ENCODE data around the gene CSMD2.

CSMD2 gene

GRCh38 chr1:33721301-33721815, 443.7 kb downstream of the CSMD2 start:
- H3K9ac ChIP-seq (ENCODE audit: low read length), result no peak overlapping the region
- no peaks in the 10 kb centered on the region for H3K36me3 ChIP-seq (ENCODE audit: control insufficient read depth, insufficient read depth, low read length)
- H3K27me3 ChIP-seq (ENCODE audit: control insufficient read depth, insufficient read depth, low read length), result no peaks in the 10 kb centered on the region
- no peaks in the 10 kb centered on the region for H3K4me1 ChIP-seq (ENCODE audit: control insufficient read depth, insufficient read depth, low read length)
- H3K4me3 ChIP-seq (ENCODE audit: low read length), result no peak overlapping the region
- no peak overlapping the region for H3K27ac ChIP-seq (ENCODE audit: low read depth, low read length)

GRCh38 chr1:33719771-33720670, 445.0 kb downstream of the CSMD2 start:
- Histone ChIP-seq H3K36me3 (ENCODE audit: control insufficient read depth, insufficient read depth, low read length) (no peaks in the 10 kb centered on the region), H3K27ac (ENCODE audit: low read depth, low read length) (no peak overlapping the region), H3K4me3 (ENCODE audit: low read length) (no peak overlapping the region), H3K9ac (ENCODE audit: low read length) (no peak overlapping the region), H3K27me3 (ENCODE audit: control insufficient read depth, insufficient read depth, low read length) (no peaks in the 10 kb centered on the region), H3K4me1 (ENCODE audit: control insufficient read depth, insufficient read depth, low read length) (no peaks in the 10 kb centered on the region)

GRCh38 chr1:33719326-33719725, 445.7 kb downstream of the CSMD2 start:
- Histone ChIP-seq H3K4me3 (ENCODE audit: low read length) (no peak overlapping the region), H3K4me1 (ENCODE audit: control insufficient read depth, insufficient read depth, low read length) (no peaks in the 10 kb centered on the region), H3K9ac (ENCODE audit: low read length) (no peak overlapping the region), H3K27ac (ENCODE audit: low read depth, low read length) (no peak overlapping the region), H3K36me3 (ENCODE audit: control insufficient read depth, insufficient read depth, low read length) (no peaks in the 10 kb centered on the region), H3K27me3 (ENCODE audit: control insufficient read depth, insufficient read depth, low read length) (no peaks in the 10 kb centered on the region)

- Histone ChIP-seq H3K9ac (ENCODE audit: low read length) (no peak overlapping the region), H3K27me3 (ENCODE audit: control insufficient read depth, insufficient read depth, low read length) (no peaks in the 10 kb centered on the region), H3K27ac (ENCODE audit: low read depth, low read length) (no peak overlapping the region), H3K4me1 (ENCODE audit: control insufficient read depth, insufficient read depth, low read length) (no peaks in the 10 kb centered on the region), H3K4me3 (ENCODE audit: low read length) (no peak overlapping the region), H3K36me3 (ENCODE audit: control insufficient read depth, insufficient read depth, low read length) (no peaks in the 10 kb centered on the region)
Observed at GRCh38 chr1:33718186-33718585, 446.8 kb downstream of the CSMD2 start.

- no peak overlapping the region for H3K9ac ChIP-seq (ENCODE audit: low read length)
- no peak overlapping the region for H3K4me3 ChIP-seq (ENCODE audit: low read length)
- H3K27me3 ChIP-seq (ENCODE audit: control insufficient read depth, insufficient read depth, low read length), result no peaks in the 10 kb centered on the region
- H3K27ac ChIP-seq (ENCODE audit: low read depth, low read length), result no peak overlapping the region
- H3K36me3 ChIP-seq (ENCODE audit: control insufficient read depth, insufficient read depth, low read length), result no peaks in the 10 kb centered on the region
- H3K4me1 ChIP-seq (ENCODE audit: control insufficient read depth, insufficient read depth, low read length), result no peaks in the 10 kb centered on the region
Observed at GRCh38 chr1:33716976-33717688, 447.9 kb downstream of the CSMD2 start.

- Histone ChIP-seq H3K27ac (ENCODE audit: low read depth, low read length) (no peak overlapping the region), H3K4me1 (ENCODE audit: control insufficient read depth, insufficient read depth, low read length) (no peaks in the 10 kb centered on the region), H3K36me3 (ENCODE audit: control insufficient read depth, insufficient read depth, low read length) (no peaks in the 10 kb centered on the region), H3K27me3 (ENCODE audit: control insufficient read depth, insufficient read depth, low read length) (no peaks in the 10 kb centered on the region), H3K9ac (ENCODE audit: low read length) (no peak overlapping the region), H3K4me3 (ENCODE audit: low read length) (no peak overlapping the region)
Observed at GRCh38 chr1:33715195-33715811, 449.7 kb downstream of the CSMD2 start.

GRCh38 chr1:33714421-33714820, 450.6 kb downstream of the CSMD2 start:
- H3K27ac ChIP-seq (ENCODE audit: low read depth, low read length), result no peak overlapping the region
- no peaks in the 10 kb centered on the region for H3K4me1 ChIP-seq (ENCODE audit: control insufficient read depth, insufficient read depth, low read length)
- H3K36me3 ChIP-seq (ENCODE audit: control insufficient read depth, insufficient read depth, low read length), result no peaks in the 10 kb centered on the region
- H3K27me3 ChIP-seq (ENCODE audit: control insufficient read depth, insufficient read depth, low read length), result no peaks in the 10 kb centered on the region
- no peak overlapping the region for H3K9ac ChIP-seq (ENCODE audit: low read length)
- no peak overlapping the region for H3K4me3 ChIP-seq (ENCODE audit: low read length)

- H3K4me1 ChIP-seq (ENCODE audit: control insufficient read depth, insufficient read depth, low read length), result no peaks in the 10 kb centered on the region
- H3K4me3 ChIP-seq (ENCODE audit: low read length), result no peak overlapping the region
- H3K36me3 ChIP-seq (ENCODE audit: control insufficient read depth, insufficient read depth, low read length), result no peaks in the 10 kb centered on the region
- H3K27me3 ChIP-seq (ENCODE audit: control insufficient read depth, insufficient read depth, low read length), result no peaks in the 10 kb centered on the region
- H3K27ac ChIP-seq (ENCODE audit: low read depth, low read length), result no peak overlapping the region
- H3K9ac ChIP-seq (ENCODE audit: low read length), result no peak overlapping the region
Observed at GRCh38 chr1:33713058-33713877, 451.8 kb downstream of the CSMD2 start.

- Histone ChIP-seq H3K27ac (ENCODE audit: low read depth, low read length) (no peak overlapping the region), H3K36me3 (ENCODE audit: control insufficient read depth, insufficient read depth, low read length) (no peaks in the 10 kb centered on the region), H3K9ac (ENCODE audit: low read length) (no peak overlapping the region), H3K4me1 (ENCODE audit: control insufficient read depth, insufficient read depth, low read length) (no peaks in the 10 kb centered on the region), H3K27me3 (ENCODE audit: control insufficient read depth, insufficient read depth, low read length) (no peaks in the 10 kb centered on the region), H3K4me3 (ENCODE audit: low read length) (no peak overlapping the region)
Observed at GRCh38 chr1:33712186-33712585, 452.8 kb downstream of the CSMD2 start.

- Histone ChIP-seq H3K36me3 (ENCODE audit: control insufficient read depth, insufficient read depth, low read length) (no peaks in the 10 kb centered on the region), H3K4me3 (ENCODE audit: low read length) (no peak overlapping the region), H3K27ac (ENCODE audit: low read depth, low read length) (no peak overlapping the region), H3K9ac (ENCODE audit: low read length) (no peak overlapping the region), H3K4me1 (ENCODE audit: control insufficient read depth, insufficient read depth, low read length) (no peaks in the 10 kb centered on the region), H3K27me3 (ENCODE audit: control insufficient read depth, insufficient read depth, low read length) (no peaks in the 10 kb centered on the region)
Observed at GRCh38 chr1:33711511-33711910, 453.5 kb downstream of the CSMD2 start.

GRCh38 chr1:33710967-33711366, 454.1 kb downstream of the CSMD2 start:
- Histone ChIP-seq H3K27ac (ENCODE audit: low read depth, low read length) (no peak overlapping the region), H3K9ac (ENCODE audit: low read length) (no peak overlapping the region), H3K4me3 (ENCODE audit: low read length) (no peak overlapping the region), H3K4me1 (ENCODE audit: control insufficient read depth, insufficient read depth, low read length) (no peaks in the 10 kb centered on the region), H3K36me3 (ENCODE audit: control insufficient read depth, insufficient read depth, low read length) (no peaks in the 10 kb centered on the region), H3K27me3 (ENCODE audit: control insufficient read depth, insufficient read depth, low read length) (no peaks in the 10 kb centered on the region)
